Activated naive CD4-positive, alpha-beta T cell treated with anti-CD3 and anti-CD28 coated beads for 36 hours (primary cell): Measurements from ENCODE around the gene SV2B. TPM values are rescaled to one million over a fixed set of nuclear protein-coding genes. Genes with fewer than 3 reads are reported as not detected.

Source experiments
- CTCF ChIA-PET: fragments of 350-600 bp; sonication (Branson Sonifier 250); formaldehyde crosslinking; loops from one replicate; lab custom pipeline; 2021; ENCODE audit warnings: antibody characterized with exemption; lab: Charles Lee
- DNase-seq: peaks from one replicate; pipeline ENCODE4 v3.0.0-alpha.2; 2020
- H3K27ac Mint-ChIP-seq: one replicate; pipeline ENCODE4 v1.8.0; 2021; ENCODE audit warnings: mild to moderate bottlenecking, mixed read lengths
- H3K27me3 Mint-ChIP-seq: one replicate; pipeline ENCODE4 v1.8.0; 2021; ENCODE audit warnings: low read depth, mixed read lengths
- H3K36me3 Mint-ChIP-seq: one replicate; pipeline ENCODE4 v1.8.0; 2021; ENCODE audit warnings: low read depth, mixed read lengths
- H3K4me1 Mint-ChIP-seq: one replicate; pipeline ENCODE4 v1.8.0; 2021; ENCODE audit warnings: low read depth, mixed read lengths
- H3K4me3 Mint-ChIP-seq: one replicate; pipeline ENCODE4 v1.8.0; 2021; ENCODE audit warnings: mild to moderate bottlenecking, moderate library complexity, mixed read lengths
- H3K9me3 Mint-ChIP-seq: one replicate; pipeline ENCODE4 v1.8.0; 2021; ENCODE audit warnings: mixed read lengths
- intact Hi-C: fragments of 100-400 bp; cut with micrococcal nuclease; formaldehyde crosslinking; loops from one replicate; pipeline ENCODE4 v1.15.1; 2023
- total RNA-seq, 2 experiments: library from RNA; stranded (reverse); gene quantifications; one replicate each; pipeline ENCODE4 v1.2.3, GENCODE V29; 2021

Gene SV2B
- total RNA-seq, 2 experiments from 2014 or later: 0.07 TPM

DNA sequence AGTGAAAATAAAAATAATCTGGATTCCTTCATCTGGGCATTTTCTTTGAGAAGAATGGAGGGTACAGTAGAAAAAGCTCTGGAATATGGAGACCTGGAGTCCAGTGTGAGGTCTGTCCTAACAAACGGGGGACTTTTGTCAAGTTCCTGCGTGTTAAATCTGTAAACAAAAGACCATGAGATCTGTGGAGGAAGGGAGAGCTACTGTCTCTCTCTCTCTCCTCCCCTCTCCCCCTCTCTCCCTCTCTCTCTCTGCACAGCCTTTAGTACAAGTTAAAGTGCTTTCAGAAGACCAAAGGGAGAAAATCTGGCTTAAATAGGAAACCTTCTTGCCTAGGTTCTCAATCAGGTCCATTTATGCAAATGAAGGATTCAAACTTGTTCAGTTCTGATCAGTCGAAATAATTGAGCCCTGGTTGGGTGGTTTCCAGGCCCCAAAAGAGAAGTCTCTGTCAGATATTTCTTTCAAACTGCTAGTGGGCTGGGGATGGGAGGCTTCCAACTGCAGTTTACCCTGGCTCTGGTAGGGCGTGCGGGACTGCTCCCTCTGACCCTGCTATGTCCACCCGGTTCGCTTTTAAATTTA lies 103.7 kb downstream of the SV2B start:
- DNase-seq: no peak
- Mint-ChIP-seq H3K27ac (no peak overlapping the region), H3K9me3 (no peaks in the 10 kb centered on the region), H3K4me1 (no peaks in the 10 kb centered on the region), H3K4me3 (no peak overlapping the region), H3K27me3 (no peaks in the 10 kb centered on the region), H3K36me3 (no peaks in the 10 kb centered on the region)
- CTCF ChIA-PET: no interaction called here
- intact Hi-C loops: no loop called here

DNA sequence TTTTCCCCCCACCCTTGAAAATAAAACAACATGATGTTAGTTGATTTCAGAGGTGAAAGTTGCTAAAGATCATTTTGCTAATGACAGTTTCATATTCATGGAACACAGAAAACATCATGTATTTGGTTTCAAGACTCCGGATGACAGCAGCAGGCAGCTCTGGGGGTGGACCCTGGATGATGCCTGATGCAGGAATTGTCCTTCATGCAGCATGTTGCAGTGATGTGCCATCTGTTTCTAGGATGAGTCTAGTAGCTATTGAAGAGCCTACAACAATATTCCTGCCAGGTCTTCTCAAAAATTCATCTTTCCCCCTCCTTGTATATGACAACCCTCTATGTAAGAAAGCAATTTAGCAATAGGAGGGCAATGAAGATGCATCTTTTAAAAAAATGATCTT lies 108.3 kb downstream of the SV2B start:
- H3K4me1 Mint-ChIP-seq: no peaks in the 10 kb centered on the region
- H3K27ac Mint-ChIP-seq: no peak overlapping the region
- no peaks in the 10 kb centered on the region for H3K36me3 Mint-ChIP-seq
- no peak for DNase-seq
- intact Hi-C loops: no loop called here
- H3K4me3 Mint-ChIP-seq: no peak overlapping the region
- peaks cover 13% of the 10 kb centered on the region for H3K27me3 Mint-ChIP-seq
- CTCF ChIA-PET: interaction anchor here (0.6 to 1.0 kb wide), 2 partner anchors 59 to 66 kb away, joined by 3 read pairs; no protein-coding TSS in a partner anchor
- H3K9me3 Mint-ChIP-seq: no peaks in the 10 kb centered on the region

DNA sequence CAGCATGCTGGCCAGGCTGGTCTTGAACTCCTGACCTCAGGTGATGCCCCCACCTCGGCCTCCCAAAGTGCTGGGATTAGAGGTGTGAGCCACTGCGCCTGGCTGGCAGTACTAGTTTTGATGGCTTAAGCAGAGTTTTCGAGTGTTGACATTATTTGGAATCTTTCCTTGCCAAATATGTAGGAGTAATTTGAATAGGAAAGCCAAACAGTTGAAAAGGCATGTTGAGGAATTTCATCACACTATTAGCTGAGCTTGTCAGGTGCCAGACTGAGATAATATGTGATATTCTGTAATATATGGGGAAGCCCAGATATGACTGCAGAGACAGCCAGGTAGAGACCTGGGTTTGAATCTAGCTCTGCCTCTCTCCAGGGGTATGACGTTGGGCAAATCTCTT lies 109.3 kb downstream of the SV2B start:
- CTCF ChIA-PET: no interaction called here
- Mint-ChIP-seq H3K27me3 (peaks cover 13% of the 10 kb centered on the region), H3K36me3 (peaks cover 1% of the 10 kb centered on the region), H3K4me3 (no peak overlapping the region), H3K9me3 (peaks cover 4% of the 10 kb centered on the region), H3K4me1 (no peaks in the 10 kb centered on the region), H3K27ac (no peak overlapping the region)
- intact Hi-C loops: no loop called here
- DNase-seq: no peak

DNA sequence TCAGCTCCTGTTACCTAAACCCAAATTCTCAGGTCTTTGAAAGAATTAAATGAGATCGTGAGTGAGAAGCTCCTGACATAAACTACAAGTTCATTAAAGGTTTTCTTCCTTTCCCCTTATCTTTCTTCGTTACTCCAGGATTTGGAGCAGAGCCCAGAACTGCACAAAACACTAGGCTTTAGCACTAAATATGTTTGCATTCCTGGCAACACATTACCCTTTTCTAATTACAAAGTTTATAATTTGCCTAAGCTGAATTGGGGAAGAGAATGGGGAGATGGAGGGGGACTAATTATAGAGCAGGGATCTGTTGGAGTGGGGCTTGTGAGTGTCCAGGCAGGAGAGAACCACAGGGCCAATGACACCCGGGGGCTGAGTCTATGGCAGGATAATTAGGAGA lies 109.7 kb downstream of the SV2B start:
- peaks cover 1% of the 10 kb centered on the region for H3K36me3 Mint-ChIP-seq
- H3K4me3 Mint-ChIP-seq: no peak overlapping the region
- intact Hi-C loops: no loop called here
- H3K27ac Mint-ChIP-seq: no peak overlapping the region
- peaks cover 13% of the 10 kb centered on the region for H3K27me3 Mint-ChIP-seq
- CTCF ChIA-PET: no interaction called here
- DNase-seq: no peak
- H3K4me1 Mint-ChIP-seq: no peaks in the 10 kb centered on the region
- H3K9me3 Mint-ChIP-seq: peaks cover 4% of the 10 kb centered on the region

DNA sequence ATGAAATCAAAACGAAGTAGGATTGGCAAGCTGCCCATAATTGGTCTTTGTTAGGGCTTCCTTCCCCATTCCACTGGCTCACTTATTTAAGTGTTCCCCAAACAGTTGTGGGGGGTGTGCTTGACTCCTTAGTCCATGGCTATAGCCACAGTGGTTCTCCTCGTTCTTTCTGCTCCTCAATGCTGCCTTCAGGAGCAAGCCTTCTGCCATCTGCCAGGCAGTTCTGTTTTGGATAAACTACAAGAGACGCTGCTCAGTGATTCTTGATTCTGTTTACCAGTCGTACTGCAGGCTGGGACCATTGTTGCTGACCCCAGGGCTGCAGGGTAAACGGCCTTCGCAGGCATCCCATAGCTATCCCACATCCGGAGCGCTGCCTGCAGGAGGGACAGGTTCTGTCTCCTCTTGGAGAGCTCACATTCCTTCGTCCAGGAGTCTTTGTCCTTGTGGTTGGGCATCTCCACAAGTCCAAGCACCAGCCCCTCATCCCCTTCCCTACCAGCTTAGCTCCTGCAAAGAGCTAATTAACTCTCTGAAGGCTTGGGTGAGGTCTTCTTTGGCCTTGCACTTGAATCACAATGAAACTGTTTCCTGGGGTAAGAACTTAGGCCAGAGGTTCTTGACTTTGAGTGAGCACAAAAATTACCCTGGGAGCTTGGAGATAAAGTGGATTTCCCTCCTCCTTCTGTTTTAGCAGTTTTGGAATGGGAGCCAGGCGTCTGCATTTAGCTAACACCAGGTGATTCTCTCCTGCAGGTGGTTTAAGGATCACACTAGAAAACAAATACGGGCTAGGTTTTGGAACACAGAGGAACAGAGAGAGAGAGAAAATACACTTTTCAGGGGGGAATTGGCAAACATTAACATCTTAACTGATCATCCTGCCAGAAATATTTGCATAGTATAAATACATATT lies 114.9 kb downstream of the SV2B start:
- Mint-ChIP-seq H3K27ac (no peak overlapping the region), H3K4me1 (no peaks in the 10 kb centered on the region), H3K27me3 (peaks cover 12% of the 10 kb centered on the region), H3K9me3 (peaks cover 4% of the 10 kb centered on the region), H3K4me3 (no peak overlapping the region), H3K36me3 (peaks cover 1% of the 10 kb centered on the region)
- no peak for DNase-seq
- intact Hi-C loops: no loop called here
- CTCF ChIA-PET: interaction anchor here (1.9 kb wide), 1 partner anchor 33 kb away, joined by 6 read pairs; no protein-coding TSS in a partner anchor

DNA sequence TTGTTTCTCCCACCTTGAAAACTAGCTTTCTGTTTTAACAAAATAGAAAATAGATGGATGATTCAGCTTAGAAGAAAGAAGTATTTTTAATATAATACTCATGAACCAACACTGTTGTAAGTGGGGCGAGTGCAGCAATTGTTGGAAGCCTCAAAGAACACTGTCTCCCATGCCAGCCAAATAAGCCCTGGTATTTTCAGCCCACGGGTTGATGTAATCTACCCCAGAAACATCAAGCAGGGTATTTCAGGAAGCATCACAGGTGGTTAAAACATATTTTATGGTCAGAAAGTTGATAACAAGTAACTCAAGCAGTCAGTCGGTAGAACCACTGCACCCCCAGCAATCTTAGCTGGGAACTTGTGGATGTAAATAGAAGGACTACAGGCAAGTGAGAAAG lies 115.9 kb downstream of the SV2B start:
- Mint-ChIP-seq H3K4me1 (no peaks in the 10 kb centered on the region), H3K27ac (no peak overlapping the region), H3K36me3 (peaks cover 1% of the 10 kb centered on the region), H3K4me3 (no peak overlapping the region), H3K27me3 (peaks cover 14% of the 10 kb centered on the region), H3K9me3 (peaks cover 4% of the 10 kb centered on the region)
- CTCF ChIA-PET: interaction anchor here (0.6 to 1.9 kb wide), 2 partner anchors 32 to 148 kb away, joined by 3 to 6 read pairs; no protein-coding TSS in a partner anchor
- no peak for DNase-seq
- intact Hi-C loops: no loop called here

DNA sequence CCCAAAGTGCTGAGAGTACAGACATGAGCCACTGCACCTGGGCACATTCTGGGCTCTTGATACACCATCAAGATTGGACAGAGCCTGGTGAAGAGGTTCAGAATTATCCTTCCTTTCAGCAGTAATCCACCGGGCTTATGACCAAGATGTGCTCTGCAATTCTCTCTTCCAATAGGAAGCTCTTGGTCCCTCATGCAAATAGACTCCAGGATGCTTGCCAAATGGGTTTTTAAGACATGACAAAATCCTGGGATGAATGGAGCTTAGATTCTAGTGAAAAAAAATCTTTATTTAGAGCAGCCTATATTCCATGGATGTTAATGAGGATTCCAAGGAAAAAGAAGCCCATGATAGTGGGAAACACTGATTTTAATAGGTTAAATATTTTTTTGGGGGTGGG lies 119.1 kb downstream of the SV2B start:
- Mint-ChIP-seq H3K9me3 (peaks cover 1% of the 10 kb centered on the region), H3K27ac (no peak overlapping the region), H3K4me1 (no peaks in the 10 kb centered on the region), H3K4me3 (no peak overlapping the region), H3K27me3 (peaks cover 22% of the 10 kb centered on the region), H3K36me3 (no peaks in the 10 kb centered on the region)
- CTCF ChIA-PET: interaction anchor here (1.1 to 1.5 kb wide), 2 partner anchors 27 to 53 kb away, joined by 3 read pairs; no protein-coding TSS in a partner anchor
- intact Hi-C loops: no loop called here
- no peak for DNase-seq

DNA sequence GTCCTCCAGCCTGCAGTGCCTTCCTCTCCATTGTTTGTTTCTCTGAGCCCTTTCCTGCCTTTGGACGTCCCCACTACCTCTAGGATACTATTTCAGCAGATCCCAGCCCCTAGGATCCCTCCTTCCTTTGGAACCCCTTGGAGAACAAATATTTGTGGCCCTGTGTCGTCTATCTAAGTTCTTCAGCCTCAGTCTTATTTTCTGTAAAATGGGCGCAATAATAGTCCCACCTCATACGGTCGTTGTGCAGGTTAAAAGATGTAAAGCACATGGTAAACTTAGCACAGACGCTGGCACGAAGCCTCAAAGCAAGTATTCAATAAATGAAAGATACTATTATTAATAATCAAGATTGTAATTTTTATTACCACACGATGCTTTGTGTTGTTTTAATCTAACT lies 122.0 kb downstream of the SV2B start:
- Mint-ChIP-seq H3K4me3 (no peak overlapping the region), H3K27me3 (peaks cover 32% of the 10 kb centered on the region), H3K4me1 (no peaks in the 10 kb centered on the region), H3K27ac (no peak overlapping the region), H3K9me3 (no peaks in the 10 kb centered on the region), H3K36me3 (no peaks in the 10 kb centered on the region)
- intact Hi-C loops: no loop called here
- no peak for DNase-seq
- CTCF ChIA-PET: no interaction called here

DNA sequence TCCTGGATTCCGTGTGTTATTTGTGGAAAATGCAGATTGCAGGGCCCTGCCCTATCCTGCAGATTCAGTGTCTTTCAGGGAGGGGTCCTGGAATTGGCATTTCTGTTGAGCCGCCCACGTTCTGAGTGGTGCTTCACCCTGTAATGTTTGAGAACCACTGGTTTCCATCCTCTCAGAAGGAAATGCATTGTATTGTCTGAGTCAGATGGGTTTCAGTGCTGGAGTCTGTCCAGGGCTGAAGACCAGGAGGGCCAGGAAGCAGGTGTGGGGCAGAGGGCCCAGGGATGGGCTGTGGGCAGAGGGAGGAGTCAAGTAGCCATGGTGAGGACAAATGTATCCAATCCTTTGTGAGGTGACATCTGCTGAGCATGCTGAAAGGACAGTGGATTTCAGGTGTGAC lies 123.8 kb downstream of the SV2B start:
- Mint-ChIP-seq H3K36me3 (no peaks in the 10 kb centered on the region), H3K27me3 (peaks cover 32% of the 10 kb centered on the region), H3K4me3 (no peak overlapping the region), H3K9me3 (no peaks in the 10 kb centered on the region), H3K4me1 (no peaks in the 10 kb centered on the region), H3K27ac (no peak overlapping the region)
- intact Hi-C loops: loop anchor here (1.0 to 2.0 kb wide), 2 partner anchors 47 to 168 kb away; no protein-coding TSS in a partner anchor
- CTCF ChIA-PET: interaction anchor here (1.2 to 1.8 kb wide), 2 partner anchors 166 to 168 kb away, joined by 8 to 13 read pairs; no protein-coding TSS in a partner anchor
- no peak for DNase-seq

DNA sequence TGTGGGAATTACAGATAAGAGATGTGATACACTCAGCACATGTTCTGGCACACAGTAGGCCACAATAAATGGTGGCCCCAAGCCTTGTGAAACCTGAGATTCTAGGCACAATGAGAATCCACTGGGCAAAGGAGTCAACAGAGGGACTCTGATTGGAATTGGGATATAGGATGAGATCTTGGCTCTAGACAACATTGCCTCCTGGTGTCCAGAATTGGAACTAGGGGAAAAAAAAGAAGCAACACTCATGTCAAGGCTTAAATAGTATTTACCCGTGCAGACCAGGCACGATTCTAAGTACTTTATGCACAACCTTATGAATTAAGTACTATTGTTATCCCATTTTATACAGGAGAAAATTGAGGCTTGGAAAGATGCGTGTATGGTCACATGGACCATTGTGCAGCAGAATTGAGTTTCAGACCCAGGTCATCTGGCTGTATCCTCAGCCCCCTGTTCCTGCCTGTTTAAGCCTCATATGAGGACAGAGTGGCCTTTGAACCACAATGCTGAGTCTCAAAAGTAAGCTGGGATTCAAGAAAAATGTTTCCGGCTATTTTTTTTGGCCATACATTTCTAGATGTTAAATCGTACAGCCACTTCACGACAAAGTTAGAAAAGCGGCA lies 124.8 kb downstream of the SV2B start:
- DNase-seq: peak; percentile 9
- Mint-ChIP-seq H3K36me3 (no peaks in the 10 kb centered on the region), H3K27ac (no peak overlapping the region), H3K4me3 (no peak overlapping the region), H3K9me3 (no peaks in the 10 kb centered on the region), H3K4me1 (no peaks in the 10 kb centered on the region), H3K27me3 (peaks cover 29% of the 10 kb centered on the region)
- intact Hi-C loops: loop anchor here (1.0 to 2.0 kb wide), 2 partner anchors 46 to 169 kb away; no protein-coding TSS in a partner anchor
- CTCF ChIA-PET: interaction anchor here (0.7 to 3.3 kb wide), 5 partner anchors 15 to 170 kb away, joined by 3 to 20 read pairs (median 8); no protein-coding TSS in a partner anchor

DNA sequence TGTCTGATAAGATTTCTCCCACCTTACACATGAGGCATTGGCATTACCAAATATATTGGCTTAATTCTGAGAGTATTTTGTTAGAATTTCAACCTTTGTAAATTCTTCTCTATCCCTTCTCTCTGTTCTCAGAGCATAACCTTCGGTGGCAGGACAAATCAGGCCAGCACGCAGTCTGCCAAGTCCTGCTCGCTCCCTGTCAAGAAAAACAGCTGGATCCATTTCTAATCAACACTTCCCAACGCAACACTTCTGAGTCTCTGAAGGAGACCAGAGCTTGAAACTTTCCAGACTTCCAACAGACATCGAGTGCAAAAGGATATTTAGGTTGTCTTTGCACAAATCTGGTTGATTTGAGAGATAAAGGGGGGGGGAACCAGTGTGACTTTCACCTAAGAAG lies 125.7 kb downstream of the SV2B start:
- Mint-ChIP-seq H3K27me3 (peaks cover 26% of the 10 kb centered on the region), H3K4me3 (no peak overlapping the region), H3K36me3 (no peaks in the 10 kb centered on the region), H3K9me3 (no peaks in the 10 kb centered on the region), H3K27ac (no peak overlapping the region), H3K4me1 (no peaks in the 10 kb centered on the region)
- CTCF ChIA-PET: interaction anchor here (0.9 to 3.3 kb wide), 5 partner anchors 10 to 171 kb away, joined by 3 to 20 read pairs (median 8); no protein-coding TSS in a partner anchor
- no peak for DNase-seq
- intact Hi-C loops: loop anchor here (2.0 kb wide), 1 partner anchor 45 kb away; no protein-coding TSS in a partner anchor

DNA sequence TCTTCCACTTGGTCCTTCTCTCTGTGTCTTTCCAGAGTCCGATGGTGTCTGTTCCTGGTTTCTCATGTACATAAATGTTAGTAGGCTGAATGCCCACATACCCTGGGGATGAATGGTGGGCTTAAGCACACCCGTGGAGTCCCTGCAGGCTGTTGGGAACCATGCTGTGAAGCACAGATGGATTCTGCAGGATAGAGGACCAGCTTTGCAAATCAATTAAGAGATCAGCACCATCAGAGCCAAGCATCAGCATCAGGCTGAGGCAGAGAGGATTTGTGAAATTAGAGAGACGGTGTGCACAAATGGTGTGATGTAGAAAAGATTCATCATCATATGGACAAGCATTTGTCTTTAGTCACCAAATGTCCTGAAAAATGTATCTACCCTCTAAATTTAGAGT lies 127.1 kb downstream of the SV2B start:
- DNase-seq: no peak
- no peaks in the 10 kb centered on the region for H3K9me3 Mint-ChIP-seq
- no peaks in the 10 kb centered on the region for H3K36me3 Mint-ChIP-seq
- H3K27ac Mint-ChIP-seq: no peak overlapping the region
- no peak overlapping the region for H3K4me3 Mint-ChIP-seq
- H3K4me1 Mint-ChIP-seq: no peaks in the 10 kb centered on the region
- CTCF ChIA-PET: interaction anchor here (0.6 to 3.3 kb wide), 4 partner anchors 20 to 177 kb away, joined by 3 to 20 read pairs (median 7); no protein-coding TSS in a partner anchor
- H3K27me3 Mint-ChIP-seq: peaks cover 17% of the 10 kb centered on the region
- intact Hi-C loops: no loop called here
